SK-N-SH treated with all-trans-retinoic acid at 6 μM for 48 hours (cell line): ENCODE results near the gene OR4D2.
A peak's percentile ranks its signal among the peaks of the same experiment; 100 is the strongest.

Source experiments
- ATAC-seq: fragments of 200-7000 bp; cut with Tn5 transposase; 3 replicates; pipeline ENCODE4 v1.9.1; 2020; ENCODE audit warnings: mild to moderate bottlenecking, moderate library complexity
- ARNTL ChIP-seq: fragments of 450-650 bp; formaldehyde crosslinking; IDR thresholded peaks from 2 replicates; pipeline ENCODE4 v1.5.0; 2020; ENCODE audit warnings: low read depth, mild to moderate bottlenecking, moderate library complexity, borderline replicate concordance
- CSDC2 ChIP-seq: fragments of 250-450 bp; sonication (Bioruptor Pico); IDR thresholded peaks from 2 replicates; pipeline ENCODE4 v1.5.0; 2020; ENCODE audit warnings: mild to moderate bottlenecking, moderate library complexity
- ESRRG ChIP-seq: fragments of 250-450 bp; sonication (Bioruptor Pico); IDR thresholded peaks from 2 replicates; pipeline ENCODE4 v1.6.1; 2021; ENCODE audit warnings: mild to moderate bottlenecking
- GLIS3 ChIP-seq: fragments of 250-450 bp; sonication (Bioruptor Pico); IDR thresholded peaks from 2 replicates; pipeline ENCODE4 v1.5.0; 2020; ENCODE audit warnings: mild to moderate bottlenecking, moderate library complexity
- ISL1 ChIP-seq: fragments of 250-450 bp; sonication (Bioruptor Pico); IDR thresholded peaks from 2 replicates; pipeline ENCODE4 v2.1.2; 2022; ENCODE audit warnings: mild to moderate bottlenecking, moderate library complexity
- OSR1 ChIP-seq: fragments of 250-450 bp; sonication (Bioruptor Pico); IDR thresholded peaks from 2 replicates; pipeline ENCODE4 v1.8.0; 2022; ENCODE audit warnings: moderate library complexity, mild to moderate bottlenecking, inconsistent platforms
- PPARA ChIP-seq: fragments of 250-450 bp; sonication (Bioruptor Pico); IDR thresholded peaks from 2 replicates; pipeline ENCODE4 v1.5.0; 2020; ENCODE audit warnings: mild to moderate bottlenecking, borderline replicate concordance
- SNAI2 ChIP-seq: fragments of 250-450 bp; sonication (Bioruptor Pico); IDR thresholded peaks from 2 replicates; pipeline ENCODE4 v1.5.0; 2020; ENCODE audit warnings: mild to moderate bottlenecking, moderate library complexity
- TCF4 ChIP-seq: fragments of 250-450 bp; sonication (Bioruptor Pico); IDR thresholded peaks from 2 replicates; pipeline ENCODE4 v1.8.0; 2021; ENCODE audit warnings: mild to moderate bottlenecking, moderate library complexity, borderline replicate concordance
- TOX ChIP-seq: fragments of 250-450 bp; sonication (Bioruptor Pico); IDR thresholded peaks from 2 replicates; pipeline ENCODE4 v1.8.0; 2021; ENCODE audit warnings: mild to moderate bottlenecking, moderate library complexity, borderline replicate concordance
- ZC3H10 ChIP-seq: fragments of 250-450 bp; sonication (Bioruptor Pico); IDR thresholded peaks from 2 replicates; pipeline ENCODE4 v1.5.1; 2021; ENCODE audit warnings: mild to moderate bottlenecking, moderate library complexity
- ZFP3 ChIP-seq: fragments of 250-450 bp; sonication (Bioruptor Pico); IDR thresholded peaks from 2 replicates; pipeline ENCODE4 v1.5.0; 2020; ENCODE audit warnings: mild to moderate bottlenecking, moderate library complexity
- ZFP30 ChIP-seq: fragments of 450-650 bp; formaldehyde crosslinking; IDR thresholded peaks from 2 replicates; pipeline ENCODE4 v1.5.0; 2022; ENCODE audit warnings: mild to moderate bottlenecking, moderate library complexity
- ZNF565 ChIP-seq: fragments of 450-650 bp; formaldehyde crosslinking; conservative IDR thresholded peaks from 2 replicates; pipeline ENCODE4 v1.5.0; 2020; ENCODE audit warnings: low read depth, mild to moderate bottlenecking, moderate library complexity
- ZNF70 ChIP-seq: fragments of 450-650 bp; formaldehyde crosslinking; IDR thresholded peaks from 2 replicates; pipeline ENCODE4 v1.5.0; 2020; ENCODE audit warnings: mild to moderate bottlenecking, moderate library complexity
- ZNF8 ChIP-seq: fragments of 450-650 bp; formaldehyde crosslinking; IDR thresholded peaks from 2 replicates; pipeline ENCODE4 v1.5.0; 2020; ENCODE audit warnings: mild to moderate bottlenecking, moderate library complexity
- TF ChIP-seq, protein P1 (sequence below): fragments of 250-450 bp; sonication (Bioruptor Pico); IDR thresholded peaks from 2 replicates; pipeline ENCODE4 v1.5.1; 2020; ENCODE audit warnings: low read depth, mild to moderate bottlenecking, moderate library complexity
- TF ChIP-seq, protein P2 (sequence below): fragments of 250-450 bp; sonication (Bioruptor Pico); IDR thresholded peaks from 2 replicates; pipeline ENCODE4 v1.8.0; 2020; ENCODE audit warnings: mild to moderate bottlenecking, moderate library complexity, borderline replicate concordance
- TF ChIP-seq, protein P3 (sequence below): fragments of 250-450 bp; sonication (Bioruptor Pico); IDR thresholded peaks from 2 replicates; pipeline ENCODE4 v1.8.0; 2021; ENCODE audit warnings: low read depth, mild to moderate bottlenecking, moderate library complexity, borderline replicate concordance
- TF ChIP-seq, protein P4 (sequence below): fragments of 250-450 bp; sonication (Bioruptor Pico); IDR thresholded peaks from 2 replicates; pipeline ENCODE4 v1.5.0; 2020; ENCODE audit warnings: mild to moderate bottlenecking, moderate library complexity

OR4D2 gene

DNA sequence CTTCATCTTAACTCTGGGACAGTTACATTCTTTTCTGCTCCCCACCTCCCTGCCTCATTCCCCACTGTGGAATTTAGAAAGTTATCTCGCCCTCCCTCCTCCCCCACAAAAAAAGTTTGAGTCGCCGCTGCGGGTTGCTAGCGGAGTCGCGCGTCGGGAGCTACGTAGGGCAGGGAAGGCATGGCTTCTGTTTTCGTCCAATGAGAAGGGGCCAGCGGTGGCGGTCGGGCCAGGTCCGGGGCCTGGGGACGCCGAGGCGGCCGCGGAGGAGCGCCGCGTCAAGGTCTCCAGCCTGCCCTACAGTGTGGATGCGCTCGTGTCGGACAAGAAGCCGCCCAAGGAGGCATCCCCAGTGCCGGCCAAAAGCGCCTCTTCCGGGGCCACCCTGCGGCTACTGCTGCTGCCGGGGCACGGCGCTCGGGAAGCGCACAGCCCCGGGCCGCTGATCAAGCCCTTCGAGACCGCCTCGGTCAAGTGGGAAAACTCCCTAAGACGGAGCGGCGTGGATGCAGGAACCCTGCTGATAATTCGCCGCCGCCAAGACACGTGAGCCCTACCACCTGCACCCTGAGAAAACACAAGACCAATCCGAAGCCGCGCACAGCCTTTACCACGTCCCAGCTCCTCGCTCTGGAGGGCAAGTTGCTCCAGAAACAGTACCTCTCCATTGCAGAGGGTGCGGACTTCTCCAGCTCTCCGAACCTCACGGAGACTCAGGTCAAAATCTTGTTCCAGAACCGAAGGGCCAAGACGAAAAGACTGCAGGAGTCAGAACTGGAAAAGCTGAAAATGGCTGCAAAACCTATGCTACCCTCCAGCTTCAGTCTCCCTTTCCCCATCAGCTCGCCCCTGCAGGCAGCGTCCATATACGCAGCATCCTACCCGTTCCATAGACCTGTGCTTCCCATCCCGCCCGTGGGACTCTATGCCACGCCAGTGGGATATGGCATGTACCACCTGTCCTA, 9.7 kb upstream of the OR4D2 start:
- peak; percentile 83 for ATAC-seq
- TF ChIP-seq ZFP3 (CRISPR knock-in tag) (0 out of 2 replicates have a peak, but pooled peaks have one; percentile 49), SNAI2 (CRISPR knock-in tag) (no peak)

DNA sequence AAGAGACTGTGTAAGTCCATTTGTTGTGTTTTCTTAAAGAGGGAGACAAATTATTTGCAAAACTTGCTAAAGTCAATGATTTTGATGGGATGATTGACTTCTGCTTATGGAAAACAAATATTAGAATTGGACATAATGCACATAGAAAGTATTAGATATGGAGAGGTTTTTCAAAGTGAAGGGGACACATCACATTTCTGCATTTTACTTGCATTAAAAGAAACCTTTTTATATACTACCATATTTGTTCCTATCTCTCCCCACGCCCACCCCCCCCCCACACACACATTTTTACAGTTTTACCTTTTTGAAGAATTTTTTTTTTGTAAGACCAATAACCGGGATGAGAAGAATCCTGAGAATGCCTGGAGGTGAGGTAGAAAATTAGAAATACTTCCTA, 8.6 kb upstream of the OR4D2 start:
- ATAC-seq, result no peak
- TF ChIP-seq, protein P1, sequence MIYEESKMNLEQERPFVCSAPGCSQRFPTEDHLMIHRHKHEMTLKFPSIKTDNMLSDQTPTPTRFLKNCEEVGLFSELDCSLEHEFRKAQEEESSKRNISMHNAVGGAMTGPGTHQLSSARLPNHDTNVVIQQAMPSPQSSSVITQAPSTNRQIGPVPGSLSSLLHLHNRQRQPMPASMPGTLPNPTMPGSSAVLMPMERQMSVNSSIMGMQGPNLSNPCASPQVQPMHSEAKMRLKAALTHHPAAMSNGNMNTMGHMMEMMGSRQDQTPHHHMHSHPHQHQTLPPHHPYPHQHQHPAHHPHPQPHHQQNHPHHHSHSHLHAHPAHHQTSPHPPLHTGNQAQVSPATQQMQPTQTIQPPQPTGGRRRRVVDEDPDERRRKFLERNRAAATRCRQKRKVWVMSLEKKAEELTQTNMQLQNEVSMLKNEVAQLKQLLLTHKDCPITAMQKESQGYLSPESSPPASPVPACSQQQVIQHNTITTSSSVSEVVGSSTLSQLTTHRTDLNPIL (CRISPR knock-in tag), result no peak
- TF ChIP-seq, protein P2, sequence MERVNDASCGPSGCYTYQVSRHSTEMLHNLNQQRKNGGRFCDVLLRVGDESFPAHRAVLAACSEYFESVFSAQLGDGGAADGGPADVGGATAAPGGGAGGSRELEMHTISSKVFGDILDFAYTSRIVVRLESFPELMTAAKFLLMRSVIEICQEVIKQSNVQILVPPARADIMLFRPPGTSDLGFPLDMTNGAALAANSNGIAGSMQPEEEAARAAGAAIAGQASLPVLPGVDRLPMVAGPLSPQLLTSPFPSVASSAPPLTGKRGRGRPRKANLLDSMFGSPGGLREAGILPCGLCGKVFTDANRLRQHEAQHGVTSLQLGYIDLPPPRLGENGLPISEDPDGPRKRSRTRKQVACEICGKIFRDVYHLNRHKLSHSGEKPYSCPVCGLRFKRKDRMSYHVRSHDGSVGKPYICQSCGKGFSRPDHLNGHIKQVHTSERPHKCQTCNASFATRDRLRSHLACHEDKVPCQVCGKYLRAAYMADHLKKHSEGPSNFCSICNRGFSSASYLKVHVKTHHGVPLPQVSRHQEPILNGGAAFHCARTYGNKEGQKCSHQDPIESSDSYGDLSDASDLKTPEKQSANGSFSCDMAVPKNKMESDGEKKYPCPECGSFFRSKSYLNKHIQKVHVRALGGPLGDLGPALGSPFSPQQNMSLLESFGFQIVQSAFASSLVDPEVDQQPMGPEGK (CRISPR knock-in tag), result no peak
- TF ChIP-seq SNAI2 (CRISPR knock-in tag) (no peak), ZFP30 (CRISPR knock-in tag) (no peak), ZNF565 (CRISPR knock-in tag) (no peak), GLIS3 (CRISPR knock-in tag) (no peak), CSDC2 (CRISPR knock-in tag) (no peak), TOX (CRISPR knock-in tag) (no peak), TCF4 (CRISPR knock-in tag) (no peak), ISL1 (no peak), ZC3H10 (no peak), ZNF70 (CRISPR knock-in tag) (no peak), ZNF8 (CRISPR knock-in tag) (no peak), ZFP3 (CRISPR knock-in tag) (no peak), ESRRG (CRISPR knock-in tag) (no peak), OSR1 (CRISPR knock-in tag) (no peak)
- TF ChIP-seq, protein P3, sequence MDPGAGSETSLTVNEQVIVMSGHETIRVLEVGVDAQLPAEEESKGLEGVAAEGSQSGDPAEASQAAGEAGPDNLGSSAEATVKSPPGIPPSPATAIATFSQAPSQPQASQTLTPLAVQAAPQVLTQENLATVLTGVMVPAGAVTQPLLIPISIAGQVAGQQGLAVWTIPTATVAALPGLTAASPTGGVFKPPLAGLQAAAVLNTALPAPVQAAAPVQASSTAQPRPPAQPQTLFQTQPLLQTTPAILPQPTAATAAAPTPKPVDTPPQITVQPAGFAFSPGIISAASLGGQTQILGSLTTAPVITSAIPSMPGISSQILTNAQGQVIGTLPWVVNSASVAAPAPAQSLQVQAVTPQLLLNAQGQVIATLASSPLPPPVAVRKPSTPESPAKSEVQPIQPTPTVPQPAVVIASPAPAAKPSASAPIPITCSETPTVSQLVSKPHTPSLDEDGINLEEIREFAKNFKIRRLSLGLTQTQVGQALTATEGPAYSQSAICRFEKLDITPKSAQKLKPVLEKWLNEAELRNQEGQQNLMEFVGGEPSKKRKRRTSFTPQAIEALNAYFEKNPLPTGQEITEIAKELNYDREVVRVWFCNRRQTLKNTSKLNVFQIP (CRISPR knock-in tag), result no peak
- TF ChIP-seq, protein P4, sequence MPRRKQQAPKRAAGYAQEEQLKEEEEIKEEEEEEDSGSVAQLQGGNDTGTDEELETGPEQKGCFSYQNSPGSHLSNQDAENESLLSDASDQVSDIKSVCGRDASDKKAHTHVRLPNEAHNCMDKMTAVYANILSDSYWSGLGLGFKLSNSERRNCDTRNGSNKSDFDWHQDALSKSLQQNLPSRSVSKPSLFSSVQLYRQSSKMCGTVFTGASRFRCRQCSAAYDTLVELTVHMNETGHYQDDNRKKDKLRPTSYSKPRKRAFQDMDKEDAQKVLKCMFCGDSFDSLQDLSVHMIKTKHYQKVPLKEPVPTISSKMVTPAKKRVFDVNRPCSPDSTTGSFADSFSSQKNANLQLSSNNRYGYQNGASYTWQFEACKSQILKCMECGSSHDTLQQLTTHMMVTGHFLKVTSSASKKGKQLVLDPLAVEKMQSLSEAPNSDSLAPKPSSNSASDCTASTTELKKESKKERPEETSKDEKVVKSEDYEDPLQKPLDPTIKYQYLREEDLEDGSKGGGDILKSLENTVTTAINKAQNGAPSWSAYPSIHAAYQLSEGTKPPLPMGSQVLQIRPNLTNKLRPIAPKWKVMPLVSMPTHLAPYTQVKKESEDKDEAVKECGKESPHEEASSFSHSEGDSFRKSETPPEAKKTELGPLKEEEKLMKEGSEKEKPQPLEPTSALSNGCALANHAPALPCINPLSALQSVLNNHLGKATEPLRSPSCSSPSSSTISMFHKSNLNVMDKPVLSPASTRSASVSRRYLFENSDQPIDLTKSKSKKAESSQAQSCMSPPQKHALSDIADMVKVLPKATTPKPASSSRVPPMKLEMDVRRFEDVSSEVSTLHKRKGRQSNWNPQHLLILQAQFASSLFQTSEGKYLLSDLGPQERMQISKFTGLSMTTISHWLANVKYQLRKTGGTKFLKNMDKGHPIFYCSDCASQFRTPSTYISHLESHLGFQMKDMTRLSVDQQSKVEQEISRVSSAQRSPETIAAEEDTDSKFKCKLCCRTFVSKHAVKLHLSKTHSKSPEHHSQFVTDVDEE (CRISPR knock-in tag), result no peak

DNA sequence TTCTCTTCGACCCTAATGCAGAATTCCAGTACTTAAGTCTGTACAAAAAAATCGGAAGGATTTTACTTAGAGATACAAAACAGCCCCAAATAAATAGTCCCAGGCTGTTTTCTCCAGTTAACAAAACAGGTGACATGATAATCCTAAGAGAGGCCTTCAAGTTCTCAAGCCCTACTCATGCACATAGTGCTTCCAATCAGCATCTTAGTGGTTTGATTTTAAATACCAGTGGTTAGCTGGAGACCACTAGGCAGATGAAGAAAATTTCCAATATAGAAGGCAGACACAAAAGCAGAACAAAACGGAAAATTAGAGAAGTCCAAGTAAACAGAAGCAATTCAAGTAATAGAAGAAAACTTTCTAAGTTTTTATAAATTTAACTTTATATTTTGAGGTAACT, 5.2 kb upstream of the OR4D2 start:
- no peak for ATAC-seq
- TF ChIP-seq TOX (CRISPR knock-in tag), result no peak

DNA sequence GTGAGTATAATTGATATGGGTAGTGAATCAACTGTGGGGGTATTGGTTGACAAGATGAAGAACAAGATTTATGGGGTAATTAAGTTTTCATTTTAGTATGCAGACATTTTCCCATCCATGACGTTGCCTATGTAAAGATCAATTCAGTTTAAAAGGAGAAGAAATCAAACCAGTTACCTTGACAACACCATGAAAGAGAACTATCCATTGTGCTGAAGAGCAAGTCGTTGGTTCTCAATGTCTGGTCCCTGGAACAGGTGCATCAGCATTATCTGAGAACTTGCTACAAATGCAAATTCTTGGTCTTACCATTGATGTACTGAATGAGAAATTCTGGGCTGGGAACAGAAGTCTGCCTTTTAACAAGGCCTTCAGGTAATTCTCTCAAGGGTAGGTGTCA, 801 bp upstream of the OR4D2 start:
- ATAC-seq, result no peak
- no peak for TF ChIP-seq ZC3H10
- no peak for TF ChIP-seq ZFP30 (CRISPR knock-in tag)
- no peak for TF ChIP-seq ZFP3 (CRISPR knock-in tag)
- TF ChIP-seq ZNF70 (CRISPR knock-in tag), result no peak
- no peak for TF ChIP-seq TCF4 (CRISPR knock-in tag)
- TF ChIP-seq, protein P3 (CRISPR knock-in tag), result no peak
- TF ChIP-seq ZNF565 (CRISPR knock-in tag), result no peak
- no peak for TF ChIP-seq PPARA (CRISPR knock-in tag)
- TF ChIP-seq ARNTL (CRISPR knock-in tag), result no peak
- no peak for TF ChIP-seq OSR1 (CRISPR knock-in tag)
